ENCODE measurements around the gene EFNA5. TPM values are rescaled to one million over a fixed set of nuclear protein-coding genes. Genes with fewer than 3 reads are reported as not detected.

EFNA5 gene
- total and polyA plus RNA-seq, 10 of the 15 experiments (the other 5 are each of a cell fraction or from before 2014, with no cell fraction given): 0.19 to 12.6 (median 3.9) TPM

DNA sequence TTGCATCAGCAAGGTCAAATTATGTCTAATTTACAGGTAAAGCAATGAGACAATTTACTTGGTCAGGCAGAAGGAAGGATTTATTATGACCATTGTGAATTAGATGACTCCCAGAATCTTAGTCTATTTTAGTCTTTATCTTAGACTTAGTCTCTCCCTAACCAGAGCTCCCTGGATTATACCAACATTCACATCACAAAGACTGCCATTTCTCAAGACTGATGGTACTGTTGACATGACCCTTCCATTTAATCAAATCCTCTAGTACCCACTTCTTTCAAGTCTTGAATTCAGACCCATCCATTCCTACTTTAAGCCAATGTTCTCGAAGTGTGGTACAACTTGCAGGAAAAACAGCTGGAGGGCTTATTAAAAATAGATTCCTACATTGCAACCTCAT is 257.0 kb downstream of the EFNA5 start:
- Histone ChIP-seq H3K79me2 (ENCODE audit: control insufficient read depth, insufficient read depth, low read length) (no peaks in the 10 kb centered on the region), H3K4me3 (no peak overlapping the region), H2AFZ (ENCODE audit: control insufficient read depth, low read depth, low read length) (no peak overlapping the region), H3K9ac (ENCODE audit: control insufficient read depth, insufficient read depth, low read length) (no peak overlapping the region), H4K20me1 (ENCODE audit: control insufficient read depth, insufficient read depth) (no peaks in the 10 kb centered on the region), H3K9me3 (replicated peaks; ENCODE audit: control insufficient read depth, insufficient read depth, low read length) (no peaks in the 10 kb centered on the region; the same call in 2 of the 3 replicates), H3K36me3 (ENCODE audit: control insufficient read depth in 2 of 2, insufficient read depth in 2 of 2, low read length in 1 of 2) (no peaks in the 10 kb centered on the region), H3K27ac (ENCODE audit: control insufficient read depth, insufficient read depth) (no peak overlapping the region), H3K4me2 (ENCODE audit: control insufficient read depth, insufficient read depth) (no peak overlapping the region), H3K4me1 (ENCODE audit: control insufficient read depth, insufficient read depth, low read length) (no peaks in the 10 kb centered on the region), H3K27me3 (replicated peaks in 1 of 2; ENCODE audit: control insufficient read depth in 2 of 2, insufficient read depth in 2 of 2, low read length in 1 of 2) (no peaks in the 10 kb centered on the region)
- TF ChIP-seq BHLHE40 (IDR thresholded peaks at IDR 0.05; ENCODE audit: borderline replicate concordance in 1 of 2, low read depth in 2 of 2, low read length in 1 of 2) (no peak), TBL1XR1 (IDR thresholded peaks at IDR 0.05; ENCODE audit: low read depth, low read length) (no peak), TAF1 (IDR thresholded peaks at IDR 0.05; ENCODE audit: borderline replicate concordance, low read depth, low read length) (no peak)
- TF ChIP-seq, protein P1, sequence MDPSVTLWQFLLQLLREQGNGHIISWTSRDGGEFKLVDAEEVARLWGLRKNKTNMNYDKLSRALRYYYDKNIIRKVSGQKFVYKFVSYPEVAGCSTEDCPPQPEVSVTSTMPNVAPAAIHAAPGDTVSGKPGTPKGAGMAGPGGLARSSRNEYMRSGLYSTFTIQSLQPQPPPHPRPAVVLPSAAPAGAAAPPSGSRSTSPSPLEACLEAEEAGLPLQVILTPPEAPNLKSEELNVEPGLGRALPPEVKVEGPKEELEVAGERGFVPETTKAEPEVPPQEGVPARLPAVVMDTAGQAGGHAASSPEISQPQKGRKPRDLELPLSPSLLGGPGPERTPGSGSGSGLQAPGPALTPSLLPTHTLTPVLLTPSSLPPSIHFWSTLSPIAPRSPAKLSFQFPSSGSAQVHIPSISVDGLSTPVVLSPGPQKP (IDR thresholded peaks at IDR 0.05; ENCODE audit: low read depth, low read length): no peak
- ChIA-PET SMC1A (ENCODE audit: uncharacterized antibody, unreplicated experiment) (interaction anchor here (1.0 to 3.5 kb wide), 10 partner anchors 10 to 56 kb away, joined by 3 to 11 read pairs (median 5); no protein-coding TSS in a partner anchor), CTCF (interaction anchor here (1.2 to 1.9 kb wide), 2 partner anchors 13 to 19 kb away, joined by 4 read pairs; no protein-coding TSS in a partner anchor), RAD21 (ENCODE audit: unreplicated experiment) (interaction anchor here (1.2 to 2.0 kb wide), 4 partner anchors 13 to 42 kb away, joined by 3 to 5 read pairs (median 4); no protein-coding TSS in a partner anchor), POLR2A (interaction anchor here (1.5 kb wide), 1 partner anchor 14 kb away, joined by 3 read pairs; no protein-coding TSS in a partner anchor)
- intact Hi-C loops (cut with micrococcal nuclease; ENCODE audit: unreplicated experiment) (no loop called here), in situ Hi-C loops (cut with MboI) (no loop called here)
- ATAC-seq (no peak), FAIRE-seq (no peak), DNase-seq (ENCODE audit: low read depth, low spot score) (no peak)
- WGBS (ENCODE audit: insufficient coverage, insufficient replicate concordance, low lambda C conversion rate, missing lambda C conversion rate): 0% methylated on average over 1 of the region's 1 CpG
- BruUV-seq (replicated peaks): no TSS peak

DNA sequence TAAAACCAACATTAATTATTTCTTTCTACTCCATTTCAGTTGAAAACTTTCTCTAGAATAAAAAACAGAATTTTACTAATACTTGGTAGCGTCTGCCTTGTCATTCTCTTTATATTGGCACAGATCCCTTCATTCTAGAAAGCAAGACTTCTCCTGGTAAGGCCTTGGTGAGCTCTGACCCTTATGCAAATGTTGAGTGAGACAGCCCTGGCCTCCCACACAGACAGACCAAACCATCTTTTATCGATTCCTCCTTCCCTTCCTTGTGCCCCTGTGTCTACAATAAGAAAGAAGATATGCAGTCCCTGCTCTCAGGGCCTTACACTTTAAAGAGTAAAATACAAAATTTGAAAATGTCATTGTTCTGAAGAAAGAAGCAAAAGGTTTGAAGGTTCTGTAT is 262.2 kb downstream of the EFNA5 start:
- peak; percentile 73; the same call in 2 of the 3 replicates for TF ChIP-seq POU2F2 (IDR thresholded peaks at IDR 0.05; ENCODE audit: borderline replicate concordance, low read depth, low read length)
- TF ChIP-seq, protein P1 (IDR thresholded peaks at IDR 0.05; ENCODE audit: low read depth, low read length): no peak
- TF ChIP-seq, protein P2, sequence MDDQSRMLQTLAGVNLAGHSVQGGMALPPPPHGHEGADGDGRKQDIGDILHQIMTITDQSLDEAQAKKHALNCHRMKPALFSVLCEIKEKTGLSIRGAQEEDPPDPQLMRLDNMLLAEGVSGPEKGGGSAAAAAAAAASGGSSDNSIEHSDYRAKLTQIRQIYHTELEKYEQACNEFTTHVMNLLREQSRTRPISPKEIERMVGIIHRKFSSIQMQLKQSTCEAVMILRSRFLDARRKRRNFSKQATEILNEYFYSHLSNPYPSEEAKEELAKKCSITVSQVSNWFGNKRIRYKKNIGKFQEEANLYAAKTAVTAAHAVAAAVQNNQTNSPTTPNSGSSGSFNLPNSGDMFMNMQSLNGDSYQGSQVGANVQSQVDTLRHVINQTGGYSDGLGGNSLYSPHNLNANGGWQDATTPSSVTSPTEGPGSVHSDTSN (IDR thresholded peaks at IDR 0.05; ENCODE audit: insufficient replicate concordance, low read depth, low read length): no peak
- TF ChIP-seq, protein P3, sequence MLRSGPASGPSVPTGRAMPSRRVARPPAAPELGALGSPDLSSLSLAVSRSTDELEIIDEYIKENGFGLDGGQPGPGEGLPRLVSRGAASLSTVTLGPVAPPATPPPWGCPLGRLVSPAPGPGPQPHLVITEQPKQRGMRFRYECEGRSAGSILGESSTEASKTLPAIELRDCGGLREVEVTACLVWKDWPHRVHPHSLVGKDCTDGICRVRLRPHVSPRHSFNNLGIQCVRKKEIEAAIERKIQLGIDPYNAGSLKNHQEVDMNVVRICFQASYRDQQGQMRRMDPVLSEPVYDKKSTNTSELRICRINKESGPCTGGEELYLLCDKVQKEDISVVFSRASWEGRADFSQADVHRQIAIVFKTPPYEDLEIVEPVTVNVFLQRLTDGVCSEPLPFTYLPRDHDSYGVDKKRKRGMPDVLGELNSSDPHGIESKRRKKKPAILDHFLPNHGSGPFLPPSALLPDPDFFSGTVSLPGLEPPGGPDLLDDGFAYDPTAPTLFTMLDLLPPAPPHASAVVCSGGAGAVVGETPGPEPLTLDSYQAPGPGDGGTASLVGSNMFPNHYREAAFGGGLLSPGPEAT (IDR thresholded peaks at IDR 0.05; ENCODE audit: low read depth): no peak
- 35% methylated on average over 2 of the region's 2 CpGs for WGBS (ENCODE audit: insufficient coverage, insufficient replicate concordance, low lambda C conversion rate, missing lambda C conversion rate)
- H3K4me2 ChIP-seq (ENCODE audit: control insufficient read depth, insufficient read depth): no peak overlapping the region
- no peak overlapping the region for H3K27ac ChIP-seq (ENCODE audit: control insufficient read depth, insufficient read depth)
- ChIA-PET CTCF (no interaction called here), SMC1A (ENCODE audit: uncharacterized antibody, unreplicated experiment) (interaction anchor here (1.2 to 1.7 kb wide), 4 partner anchors 8 to 105 kb away, joined by 3 to 7 read pairs (median 4); no protein-coding TSS in a partner anchor), POLR2A (interaction anchor here (1.2 kb wide), 1 partner anchor 125 kb away, joined by 3 read pairs; no protein-coding TSS in a partner anchor), RAD21 (ENCODE audit: unreplicated experiment) (interaction anchor here (0.9 to 1.6 kb wide), 3 partner anchors 12 to 14 kb away, joined by 3 to 4 read pairs (median 3); no protein-coding TSS in a partner anchor)
- DNase-seq (ENCODE audit: low read depth, low spot score) (no peak), ATAC-seq (peak; percentile 51; the same call in 2 of the 3 replicates), FAIRE-seq (no peak)
- H3K4me3 ChIP-seq: no peak overlapping the region
- no peaks in the 10 kb centered on the region; a peak in 1 of 4 replicates for H3K27me3 ChIP-seq (replicated peaks in 1 of 2; ENCODE audit: control insufficient read depth in 2 of 2, insufficient read depth in 2 of 2, low read length in 1 of 2)
- H3K9me3 ChIP-seq (replicated peaks; ENCODE audit: control insufficient read depth, insufficient read depth, low read length): no peaks in the 10 kb centered on the region; the same call in 2 of the 3 replicates
- H2AFZ ChIP-seq (ENCODE audit: control insufficient read depth, low read depth, low read length): no peak overlapping the region
- H3K79me2 ChIP-seq (ENCODE audit: control insufficient read depth, insufficient read depth, low read length): no peaks in the 10 kb centered on the region
- in situ Hi-C loops (cut with MboI) (no loop called here), intact Hi-C loops (cut with micrococcal nuclease; ENCODE audit: unreplicated experiment) (no loop called here)
- no peaks in the 10 kb centered on the region for H3K4me1 ChIP-seq (ENCODE audit: control insufficient read depth, insufficient read depth, low read length)
- no peak overlapping the region for H3K9ac ChIP-seq (ENCODE audit: control insufficient read depth, insufficient read depth, low read length)
- H4K20me1 ChIP-seq (ENCODE audit: control insufficient read depth, insufficient read depth): no peaks in the 10 kb centered on the region
- BruUV-seq (replicated peaks): no TSS peak
- H3K36me3 ChIP-seq (ENCODE audit: control insufficient read depth in 2 of 2, insufficient read depth in 2 of 2, low read length in 1 of 2): no peaks in the 10 kb centered on the region
